AG09309 (cell line): ENCODE results near the gene MVD.
"Not testable (repeated sequence)": the region's sequence is repeated elsewhere in the genome, so short reads cannot be mapped to it uniquely, and the experiment has no call there.

Source experiments
- DNase-seq: peaks from one replicate; pipeline ENCODE4 v3.0.0-alpha.2; 2010; ENCODE audit warnings: low read depth
- H3K4me3 ChIP-seq: 2 replicates; pipeline ENCODE4 v1.5.1; 2011; ENCODE audit warnings: mild to moderate bottlenecking, low read depth, low read length, moderate library complexity; ENCODE audit not compliant: control insufficient read depth
- CTCF ChIP-seq: IDR thresholded peaks from 2 replicates; pipeline ENCODE4 v1.5.1; 2011; ENCODE audit warnings: mild to moderate bottlenecking, low read depth, low read length, inconsistent platforms; ENCODE audit not compliant: insufficient read depth, control insufficient read depth; ENCODE audit errors: missing control alignments

Gene MVD

DNA sequence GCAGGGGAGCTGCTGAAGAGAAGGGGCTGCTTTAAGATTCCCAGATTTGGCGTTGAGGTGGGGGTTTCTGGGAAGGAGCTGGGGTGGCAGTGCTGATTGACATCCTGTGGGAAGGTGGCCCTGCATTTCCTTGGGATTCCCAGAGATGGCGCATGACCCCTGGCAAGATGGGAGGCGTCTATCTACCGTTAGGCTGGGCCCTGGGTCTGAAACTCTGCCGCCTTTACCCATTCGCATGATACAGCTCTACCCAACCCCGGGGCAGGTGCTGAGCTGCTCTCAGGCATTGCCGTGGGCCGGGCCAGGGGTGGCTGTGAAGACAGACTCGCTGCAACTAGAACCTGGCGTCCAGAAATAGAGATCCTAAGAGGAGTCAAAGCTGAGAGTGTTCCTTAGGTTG, 9.9 kb upstream of the MVD start:
- no peak for TF ChIP-seq CTCF
- H3K4me3 ChIP-seq: no peak overlapping the region
- no peak for DNase-seq

DNA sequence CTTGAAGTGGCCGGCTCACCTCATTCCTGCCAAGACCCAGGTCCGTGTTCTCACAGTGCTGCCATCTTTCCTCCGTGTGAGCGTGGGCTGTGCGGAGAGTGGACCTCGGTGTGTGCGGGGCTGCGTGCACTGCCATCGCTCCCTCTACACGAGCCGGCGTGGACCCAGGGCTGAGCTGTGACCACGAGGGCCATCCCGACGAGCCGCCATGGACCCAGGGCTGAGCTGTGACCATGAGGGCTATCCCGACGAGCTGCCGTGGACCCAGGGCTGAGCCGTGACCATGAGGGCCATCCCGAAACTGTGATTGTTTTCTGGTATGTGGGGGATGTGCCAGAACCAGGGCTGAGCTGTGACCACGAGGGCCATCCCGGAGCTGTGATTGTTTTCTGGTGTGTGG, 8.9 kb upstream of the MVD start:
- H3K4me3 ChIP-seq: no peak overlapping the region
- no peak for TF ChIP-seq CTCF
- DNase-seq: no peak

- no peak for TF ChIP-seq CTCF
- DNase-seq: no peak
- H3K4me3 ChIP-seq: no peak overlapping the region
Measured at GRCh38 chr16:88669980-88670379, 7.1 kb upstream of the MVD start.

DNA sequence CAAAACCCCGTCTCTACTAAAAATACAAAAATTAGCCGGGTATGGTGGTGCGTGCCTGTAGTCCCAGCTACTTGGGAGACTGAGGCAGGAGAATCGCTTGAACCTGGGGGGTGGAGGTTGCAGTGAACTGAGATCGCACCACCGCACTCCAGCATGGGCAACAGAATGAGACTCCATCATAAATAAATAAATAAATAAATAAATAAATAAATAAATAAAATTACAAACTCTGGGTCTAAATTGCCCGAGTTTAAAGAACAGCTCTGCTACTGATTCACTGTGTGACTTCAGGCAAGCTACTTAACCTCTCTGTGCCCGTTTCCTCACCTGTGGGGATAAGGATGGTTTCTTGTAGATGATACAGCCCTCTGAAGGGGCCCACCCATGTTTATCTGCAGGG, 6.6 kb upstream of the MVD start:
- H3K4me3 ChIP-seq, DNase-seq: not testable (repeated sequence)

DNA sequence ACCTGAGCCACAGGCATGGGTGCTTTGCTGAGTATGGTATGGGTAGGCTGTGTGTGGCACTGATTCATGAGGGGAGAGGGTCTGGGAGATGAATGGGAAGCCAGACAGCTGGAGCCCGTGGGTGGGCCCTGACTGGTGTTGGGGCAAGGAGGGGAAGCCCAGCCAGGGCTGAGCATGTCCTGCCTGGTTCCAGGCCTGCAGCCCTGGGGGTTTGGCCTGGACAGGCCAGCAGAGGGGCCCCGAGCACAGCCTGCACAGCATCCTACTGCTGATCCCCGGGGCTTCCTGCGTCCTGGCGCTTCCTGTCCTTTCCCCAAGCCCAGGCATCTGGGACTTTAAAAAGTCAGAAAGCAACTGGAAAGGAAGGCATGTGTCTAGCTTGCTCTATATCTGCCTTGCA, 4.6 kb upstream of the MVD start:
- DNase-seq: no peak
- H3K4me3 ChIP-seq: no peak overlapping the region
- no peak for TF ChIP-seq CTCF

DNA sequence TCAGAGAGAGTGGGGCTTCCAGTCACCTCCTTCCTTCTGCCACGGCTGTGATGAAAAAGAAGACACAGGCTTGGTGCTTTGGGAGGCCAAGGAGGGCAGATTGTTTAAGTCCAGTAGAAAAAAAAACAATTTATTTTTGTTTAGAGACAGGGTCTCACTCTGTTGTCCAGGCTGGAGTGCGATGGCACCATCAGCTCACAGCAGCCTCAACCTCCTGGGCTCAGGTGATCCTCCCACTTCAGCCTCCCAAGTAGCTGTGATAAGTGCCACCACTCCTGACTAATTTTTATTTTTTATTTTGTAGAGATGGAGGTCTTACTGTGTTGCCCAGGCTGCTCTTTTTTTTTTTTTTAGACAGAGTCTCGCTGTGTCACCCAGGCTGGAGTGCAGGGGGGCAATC, 2.7 kb upstream of the MVD start:
- DNase-seq: no peak
- no peak for TF ChIP-seq CTCF
- H3K4me3 ChIP-seq: no peak overlapping the region

- no peak overlapping the region for H3K4me3 ChIP-seq
- DNase-seq: no peak
- TF ChIP-seq CTCF: no peak
Measured at GRCh38 chr16:88665148-88665547, 2.3 kb upstream of the MVD start.
